CD4-positive, alpha-beta T cell treated with Interleukin-10 for 1 hour (primary cell): Measurements from ENCODE around the gene FGF19.

Experiments
- DNase-seq: peaks from one replicate; pipeline ENCODE4 v3.0.0-alpha.2; 2020

The FGF19 gene

GRCh38 chr11:69667619-69668604 is 35.9 kb downstream of the FGF19 start:
- no peak for DNase-seq

GRCh38 chr11:69666752-69667536 is 36.9 kb downstream of the FGF19 start:
- no peak for DNase-seq

- DNase-seq = no peak
These were observed 37.6 kb downstream of the FGF19 start for GRCh38 chr11:69666261-69666660.

GRCh38 chr11:69665669-69666068 is 38.2 kb downstream of the FGF19 start:
- no peak for DNase-seq

- DNase-seq = no peak
These were observed 38.9 kb downstream of the FGF19 start for GRCh38 chr11:69664901-69665300.

- DNase-seq = no peak
These were observed 39.6 kb downstream of the FGF19 start for GRCh38 chr11:69664103-69664775.

GRCh38 chr11:69663326-69663725 is 40.5 kb downstream of the FGF19 start:
- DNase-seq = no peak

- DNase-seq = no peak
These were observed 41.0 kb downstream of the FGF19 start for GRCh38 chr11:69662806-69663205.

- DNase-seq = no peak
These were observed 41.7 kb downstream of the FGF19 start for GRCh38 chr11:69662021-69662698.

GRCh38 chr11:69661413-69661715 is 42.5 kb downstream of the FGF19 start:
- no peak for DNase-seq

- DNase-seq = no peak
These were observed 43.8 kb downstream of the FGF19 start for GRCh38 chr11:69660001-69660500.

GRCh38 chr11:69659591-69659990 is 44.2 kb downstream of the FGF19 start:
- DNase-seq = no peak

GRCh38 chr11:69658626-69659450 is 45.0 kb downstream of the FGF19 start:
- no peak for DNase-seq

- no peak for DNase-seq
These were observed 45.8 kb downstream of the FGF19 start for GRCh38 chr11:69657911-69658625.

GRCh38 chr11:69657456-69657910 is 46.3 kb downstream of the FGF19 start:
- no peak for DNase-seq

- no peak for DNase-seq
These were observed 47.0 kb downstream of the FGF19 start for GRCh38 chr11:69656536-69657455.

GRCh38 chr11:69655479-69656428 is 48.1 kb downstream of the FGF19 start:
- no peak for DNase-seq

GRCh38 chr11:69654660-69655478 is 49.0 kb downstream of the FGF19 start:
- no peak for DNase-seq
